ENCODE data around the gene ELOVL1.

DNA sequence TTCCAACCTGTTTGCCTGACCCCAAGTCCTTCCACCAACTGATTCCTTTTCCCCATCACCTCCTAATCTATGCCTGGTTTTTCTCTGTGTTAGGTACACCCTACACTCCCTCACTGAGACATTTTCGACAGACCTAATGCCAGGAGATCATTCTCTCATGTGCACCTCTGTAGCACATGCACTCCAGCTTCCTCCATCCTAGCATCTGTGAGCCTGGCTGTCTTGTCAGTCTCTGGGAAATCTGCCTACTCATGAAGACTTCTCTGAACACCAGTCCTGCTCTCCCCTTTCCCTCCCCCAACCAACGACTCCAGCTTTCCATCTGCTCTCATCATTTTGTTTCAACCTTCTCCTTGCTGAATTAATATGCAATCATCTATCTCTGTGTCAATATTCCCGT, 20.8 kb upstream of the ELOVL1 start:
- TF ChIP-seq POLR2AphosphoS5 (IDR thresholded peaks at IDR 0.05; ENCODE audit: low read depth), result no peak
- TF ChIP-seq JUNB (IDR thresholded peaks at IDR 0.05; ENCODE audit: unreplicated experiment), result no peak
- TF ChIP-seq, protein P1, sequence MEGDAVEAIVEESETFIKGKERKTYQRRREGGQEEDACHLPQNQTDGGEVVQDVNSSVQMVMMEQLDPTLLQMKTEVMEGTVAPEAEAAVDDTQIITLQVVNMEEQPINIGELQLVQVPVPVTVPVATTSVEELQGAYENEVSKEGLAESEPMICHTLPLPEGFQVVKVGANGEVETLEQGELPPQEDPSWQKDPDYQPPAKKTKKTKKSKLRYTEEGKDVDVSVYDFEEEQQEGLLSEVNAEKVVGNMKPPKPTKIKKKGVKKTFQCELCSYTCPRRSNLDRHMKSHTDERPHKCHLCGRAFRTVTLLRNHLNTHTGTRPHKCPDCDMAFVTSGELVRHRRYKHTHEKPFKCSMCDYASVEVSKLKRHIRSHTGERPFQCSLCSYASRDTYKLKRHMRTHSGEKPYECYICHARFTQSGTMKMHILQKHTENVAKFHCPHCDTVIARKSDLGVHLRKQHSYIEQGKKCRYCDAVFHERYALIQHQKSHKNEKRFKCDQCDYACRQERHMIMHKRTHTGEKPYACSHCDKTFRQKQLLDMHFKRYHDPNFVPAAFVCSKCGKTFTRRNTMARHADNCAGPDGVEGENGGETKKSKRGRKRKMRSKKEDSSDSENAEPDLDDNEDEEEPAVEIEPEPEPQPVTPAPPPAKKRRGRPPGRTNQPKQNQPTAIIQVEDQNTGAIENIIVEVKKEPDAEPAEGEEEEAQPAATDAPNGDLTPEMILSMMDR (conservative IDR thresholded peaks at IDR 0.05; ENCODE audit: low read depth in 2 of 2), result no peak

Measured in GM23338 (cell line).